ENCODE results near the gene ELAVL2.

GRCh38 chr9:23774266-23774665, 51.8 kb downstream of the ELAVL2 start:
- TF ChIP-seq POLR2A (IDR thresholded peaks at IDR 0.05) (no peak), CTCF (IDR thresholded peaks at IDR 0.05) (no peak)

Data from right lobe of liver (tissue), 4 donors.